OCI-LY7 (cell line): ENCODE measurements around the gene ENAH. TPM values are rescaled to one million over a fixed set of nuclear protein-coding genes. Genes with fewer than 3 reads are reported as not detected.

Source experiments
- BruUV-seq: library from RNA; stranded (reverse); fragments of 400-500 nt; replicated peaks from 2 replicates; lab custom pipeline; 2021; lab: Mats Ljungman, UMichigan
- CTCF ChIA-PET: fragments of 300-600 bp; sonication (Branson Sonifier 250); formaldehyde crosslinking; loops from one replicate; lab custom pipeline; 2022; ENCODE audit warnings: antibody characterized with exemption; ENCODE audit not compliant: unreplicated experiment; lab: Charles Lee
- POLR2A ChIA-PET: fragments of 300-600 bp; sonication (Branson Sonifier 250); formaldehyde crosslinking; loops from one replicate; lab custom pipeline; 2022; ENCODE audit warnings: antibody characterized with exemption; lab: Charles Lee
- DNase-seq: peaks from one replicate; pipeline ENCODE4 v3.0.0-alpha.2; 2015; ENCODE audit warnings: low spot score
- H2AFZ ChIP-seq: fragments of 200-600 bp; sonication (generic), shearing (Covaris generic); 2 replicates; pipeline ENCODE4 v1.6.1; 2014; ENCODE audit warnings: mild to moderate bottlenecking, antibody characterized with exemption, low read length, moderate library complexity
- H3K27ac ChIP-seq: fragments of 200-600 bp; sonication (generic); 2 replicates; pipeline ENCODE4 v1.5.1; 2014; ENCODE audit warnings: mixed run types, low read depth, mild to moderate bottlenecking, moderate library complexity, low read length, inconsistent platforms; ENCODE audit not compliant: poor library complexity, severe bottlenecking
- H3K36me3 ChIP-seq: fragments of 200-600 bp; sonication (generic); 2 replicates; pipeline ENCODE4 v1.6.1; 2014; ENCODE audit warnings: mild to moderate bottlenecking, antibody characterized with exemption, low read length, moderate library complexity, mixed read lengths; ENCODE audit not compliant: insufficient read depth
- H3K4me1 ChIP-seq: fragments of 200-600 bp; sonication (generic); 2 replicates; pipeline ENCODE4 v1.5.1; 2014; ENCODE audit warnings: mild to moderate bottlenecking, low read length; ENCODE audit not compliant: insufficient read depth, poor library complexity, severe bottlenecking
- H3K4me2 ChIP-seq: fragments of 200-600 bp; sonication (generic); 2 replicates; pipeline ENCODE4 v1.6.1; 2014; ENCODE audit warnings: mild to moderate bottlenecking, low read length
- H3K4me3 ChIP-seq: fragments of 200-600 bp; sonication (generic); 2 replicates; pipeline ENCODE4 v1.5.1; 2014; ENCODE audit warnings: mild to moderate bottlenecking, low read depth, low read length; ENCODE audit not compliant: poor library complexity, severe bottlenecking
- H3K79me2 ChIP-seq: fragments of 200-600 bp; sonication (generic); 2 replicates; pipeline ENCODE4 v1.6.1; 2016; ENCODE audit warnings: low read depth, mild to moderate bottlenecking, low read length, moderate library complexity, mixed read lengths; ENCODE audit not compliant: insufficient read depth
- H3K9me2 ChIP-seq: fragments of 200-600 bp; sonication (generic); 2 replicates; pipeline ENCODE4 v1.6.1; 2016; ENCODE audit warnings: mild to moderate bottlenecking, low read length, mixed read lengths; ENCODE audit not compliant: insufficient read depth
- H3K9me3 ChIP-seq: fragments of 200-600 bp; sonication (generic); 2 replicates; pipeline ENCODE4 v1.6.1; 2014; ENCODE audit warnings: mild to moderate bottlenecking, mixed run types, low read length, mixed read lengths
- H4K20me1 ChIP-seq: fragments of 200-600 bp; sonication (generic); 2 replicates; pipeline ENCODE4 v1.6.1; 2014; ENCODE audit warnings: mild to moderate bottlenecking, antibody characterized with exemption, low read length, moderate library complexity, mixed read lengths; ENCODE audit not compliant: insufficient read depth
- CTCF ChIP-seq: fragments of 200-600 bp; sonication (generic); conservative IDR thresholded peaks from 2 replicates; pipeline ENCODE4 v1.5.1; 2014; ENCODE audit warnings: mild to moderate bottlenecking, antibody characterized with exemption, low read length, moderate library complexity, mixed read lengths
- EZH2phosphoT487 ChIP-seq: fragments of 200-600 bp; sonication (generic); IDR thresholded peaks from 2 replicates; pipeline ENCODE4 v1.6.1; 2018; ENCODE audit warnings: low read depth, borderline replicate concordance, mild to moderate bottlenecking, mixed run types, antibody characterized with exemption, low read length, moderate library complexity, mixed read lengths
- intact Hi-C: fragments of 100-400 bp; cut with micrococcal nuclease; formaldehyde crosslinking; loops from one replicate; pipeline ENCODE4 v1.10.0; 2022; ENCODE audit not compliant: unreplicated experiment
- total RNA-seq, 2 experiments: library from RNA; depleted of rRNA in 1 of 2; stranded (reverse); fragments of >200 nt in 1 of 2; shearing (Covaris generic) in 1 of 2; gene quantifications; 2 replicates each; pipeline ENCODE4 v1.2.3, GENCODE V29; 2014 to 2022

The ENAH gene
- total RNA-seq, 2 experiments from 2014 or later, result 4.6 to 18.1 TPM

- H3K4me1 ChIP-seq, result peaks cover 14% of the 10 kb centered on the region
- no peaks in the 10 kb centered on the region for H4K20me1 ChIP-seq
- ChIA-PET POLR2A (interaction anchor here (0.7 to 1.9 kb wide), 5 partner anchors 9 to 138 kb away, joined by 3 to 6 read pairs (median 4); no protein-coding TSS in a partner anchor), CTCF (no interaction called here)
- peak; percentile 77 for DNase-seq
- intact Hi-C loops, result no loop called here
- H3K4me2 ChIP-seq, result peak overlapping the region; percentile 49
- H2AFZ ChIP-seq, result no peak overlapping the region
- H3K36me3 ChIP-seq, result no peaks in the 10 kb centered on the region
- BruUV-seq, result no TSS peak
- no peaks in the 10 kb centered on the region for H3K9me2 ChIP-seq
- H3K4me3 ChIP-seq, result no peak overlapping the region
- H3K9me3 ChIP-seq, result no peaks in the 10 kb centered on the region
- H3K79me2 ChIP-seq, result no peaks in the 10 kb centered on the region
- peak overlapping the region; percentile 36 for H3K27ac ChIP-seq
- TF ChIP-seq EZH2phosphoT487, result no peak
- no peak for TF ChIP-seq CTCF
Observed at GRCh38 chr1:225688345-225688744, 35.4 kb upstream of the ENAH start.

GRCh38 chr1:225685476-225686176 lies 32.7 kb upstream of the ENAH start:
- Histone ChIP-seq H2AFZ (no peak overlapping the region), H3K9me2 (no peaks in the 10 kb centered on the region), H3K9me3 (no peaks in the 10 kb centered on the region), H3K27ac (no peak overlapping the region), H3K79me2 (no peaks in the 10 kb centered on the region), H3K36me3 (no peaks in the 10 kb centered on the region), H3K4me3 (no peak overlapping the region), H3K4me2 (no peak overlapping the region), H4K20me1 (no peaks in the 10 kb centered on the region), H3K4me1 (peaks cover 14% of the 10 kb centered on the region)
- DNase-seq, result no peak
- no peak for TF ChIP-seq CTCF
- no peak for TF ChIP-seq EZH2phosphoT487
- intact Hi-C loops, result no loop called here
- BruUV-seq, result no TSS peak
- ChIA-PET CTCF (interaction anchor here (0.6 kb wide), 1 partner anchor 241 kb away, joined by 3 read pairs; no protein-coding TSS in a partner anchor), POLR2A (interaction anchor here (0.6 kb wide), 3 partner anchors 54 to 120 kb away, joined by 3 to 5 read pairs (median 4); no protein-coding TSS in a partner anchor)

DNA sequence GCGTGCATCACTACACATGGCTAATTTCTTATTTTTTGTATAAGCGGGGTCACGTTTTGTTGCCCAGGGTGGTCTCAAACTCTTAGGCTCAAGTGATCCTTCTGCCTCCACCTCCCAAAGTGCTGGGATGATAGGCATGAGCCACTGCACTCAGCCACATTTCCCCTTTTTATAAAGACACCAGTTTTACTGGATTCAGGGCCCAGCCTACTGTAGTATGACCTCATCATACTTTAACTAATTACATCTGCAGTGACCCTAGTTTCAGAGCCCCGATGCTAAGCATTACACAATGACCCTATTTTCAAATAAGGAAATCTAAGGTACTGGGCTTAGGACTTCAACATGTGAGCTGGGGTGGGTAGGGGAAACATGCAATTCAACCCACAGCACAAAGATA lies 31.8 kb upstream of the ENAH start:
- H2AFZ ChIP-seq, result no peak overlapping the region
- no peaks in the 10 kb centered on the region for H3K9me2 ChIP-seq
- H3K27ac ChIP-seq, result no peak overlapping the region
- DNase-seq, result no peak
- no TSS peak for BruUV-seq
- ChIA-PET POLR2A (interaction anchor here (0.7 kb wide), 2 partner anchors 16 to 23 kb away, joined by 4 read pairs; no protein-coding TSS in a partner anchor), CTCF (no interaction called here)
- H3K36me3 ChIP-seq, result no peaks in the 10 kb centered on the region
- H3K79me2 ChIP-seq, result no peaks in the 10 kb centered on the region
- H3K4me3 ChIP-seq, result no peak overlapping the region
- no peaks in the 10 kb centered on the region for H3K9me3 ChIP-seq
- H3K4me2 ChIP-seq, result no peak overlapping the region
- TF ChIP-seq CTCF (no peak), EZH2phosphoT487 (no peak)
- H3K4me1 ChIP-seq, result peaks cover 14% of the 10 kb centered on the region
- H4K20me1 ChIP-seq, result no peaks in the 10 kb centered on the region
- intact Hi-C loops, result no loop called here
